T-helper 2 cell treated with Interferon-gamma antibody and Interleukin-4, amounts not matched to agents 5 μg/mL and 100 μg/mL, for 36 hours (primary cell): ENCODE measurements around the gene CYP3A4.
"Not testable (repeated sequence)": the region's sequence is repeated elsewhere in the genome, so short reads cannot be mapped to it uniquely, and the experiment has no call there.

Source experiments
- DNase-seq: peaks from one replicate; pipeline ENCODE4 v3.0.0; 2021; ENCODE audit warnings: low spot score
- H3K27ac Mint-ChIP-seq: one replicate; pipeline ENCODE4 v1.8.0; 2021; ENCODE audit warnings: mild to moderate bottlenecking, mixed read lengths
- H3K27me3 Mint-ChIP-seq: one replicate; pipeline ENCODE4 v1.8.0; 2021; ENCODE audit warnings: low read depth, mixed read lengths
- H3K36me3 Mint-ChIP-seq: one replicate; pipeline ENCODE4 v1.8.0; 2021; ENCODE audit warnings: low read depth, mixed read lengths
- H3K4me1 Mint-ChIP-seq: one replicate; pipeline ENCODE4 v1.8.0; 2021; ENCODE audit warnings: low read depth, mixed read lengths
- H3K4me3 Mint-ChIP-seq: one replicate; pipeline ENCODE4 v1.8.0; 2022; ENCODE audit warnings: mild to moderate bottlenecking, moderate library complexity, mixed read lengths
- H3K9me3 Mint-ChIP-seq: one replicate; pipeline ENCODE4 v1.8.0; 2021; ENCODE audit warnings: mixed read lengths

Gene CYP3A4

DNA sequence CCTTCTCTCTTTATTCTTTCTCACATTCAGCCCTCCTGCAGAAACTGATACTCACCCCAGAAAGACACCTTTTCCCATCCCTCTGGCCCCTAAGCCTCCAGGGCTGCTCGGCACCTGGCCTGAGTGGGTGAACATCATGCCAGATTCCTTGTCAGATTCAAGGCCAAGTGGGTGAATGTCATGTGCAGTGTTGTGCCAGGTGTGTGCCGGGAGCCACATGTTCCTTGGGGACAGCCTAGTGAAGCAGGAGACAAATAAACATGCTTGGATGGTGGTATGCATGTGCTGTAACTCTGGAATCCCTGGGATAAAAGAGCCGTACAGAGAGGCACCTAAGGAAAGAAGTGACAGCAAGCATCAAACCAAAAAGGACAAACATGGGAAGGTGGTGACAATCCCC lies 1.7 kb upstream of the CYP3A4 start:
- DNase-seq, H3K9me3 Mint-ChIP-seq, H3K27me3 Mint-ChIP-seq, H3K4me3 Mint-ChIP-seq, H3K27ac Mint-ChIP-seq, H3K36me3 Mint-ChIP-seq, H3K4me1 Mint-ChIP-seq: not testable (repeated sequence)

DNA sequence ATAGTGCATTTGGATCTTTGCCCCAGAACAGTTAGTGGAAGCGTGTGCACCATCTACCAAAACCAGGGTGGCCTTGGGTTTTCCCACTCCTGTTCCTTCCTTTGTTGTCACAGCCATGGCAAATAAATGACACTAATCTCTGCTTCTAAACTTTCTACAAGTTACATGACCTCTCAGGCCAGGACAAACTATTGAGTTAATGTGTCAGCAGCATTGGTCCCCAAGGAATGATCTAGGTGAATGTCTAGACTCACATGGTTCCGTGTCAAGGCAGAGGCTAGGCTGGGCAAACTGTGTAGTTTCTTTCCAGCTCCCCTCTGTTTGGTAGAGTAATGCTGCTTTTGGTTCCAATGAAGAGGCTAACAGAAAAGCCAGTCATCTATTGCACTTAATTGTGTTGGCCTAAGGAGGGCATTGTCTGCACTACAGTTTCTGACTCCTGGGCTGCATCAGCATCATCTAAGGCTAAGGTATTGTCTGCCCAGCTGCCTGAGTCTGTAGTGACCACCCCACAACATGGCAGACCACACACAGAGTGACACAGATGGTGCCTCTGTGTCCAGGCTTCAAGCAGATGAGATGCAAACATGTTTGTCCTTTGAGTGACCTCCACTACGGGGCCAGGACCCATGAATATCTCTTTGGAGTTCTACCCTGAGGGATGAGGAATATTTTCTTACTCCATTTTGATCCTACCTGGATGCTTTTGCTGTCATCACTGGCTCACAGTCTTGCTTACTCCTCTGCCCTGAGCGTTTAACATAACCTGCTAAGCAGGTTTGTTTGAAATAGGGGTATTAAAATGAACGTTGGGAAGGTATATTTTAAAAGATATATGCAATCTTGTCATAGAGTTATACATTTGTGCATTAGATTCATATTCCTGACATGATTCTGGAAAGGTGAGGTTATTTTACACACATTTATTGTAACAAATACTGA lies 1.7 kb downstream of the CYP3A4 start:
- H3K4me3 Mint-ChIP-seq: no peak overlapping the region
- no peaks in the 10 kb centered on the region for H3K4me1 Mint-ChIP-seq
- no peaks in the 10 kb centered on the region for H3K9me3 Mint-ChIP-seq
- H3K27me3 Mint-ChIP-seq: peaks cover 6% of the 10 kb centered on the region
- H3K36me3 Mint-ChIP-seq: no peaks in the 10 kb centered on the region
- DNase-seq: no peak
- H3K27ac Mint-ChIP-seq: no peak overlapping the region

DNA sequence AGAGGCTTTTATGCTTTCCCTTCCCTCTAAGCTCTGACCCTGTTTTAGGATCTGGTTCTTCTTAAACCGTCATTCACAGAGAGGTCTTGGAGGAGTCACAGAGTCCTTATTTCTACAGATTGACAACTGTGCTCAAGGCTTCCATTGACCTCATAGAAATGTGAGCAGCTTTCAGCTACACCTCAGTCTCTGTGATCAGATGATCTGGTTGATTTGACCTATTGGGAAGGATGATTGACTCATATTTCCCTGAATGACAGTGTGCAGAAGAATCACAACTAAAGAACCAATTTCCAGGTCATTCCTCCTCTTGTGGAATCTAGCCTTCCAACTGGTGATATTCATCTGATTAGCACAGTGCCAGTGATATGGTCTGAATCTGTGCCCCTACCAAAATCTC lies 3.4 kb downstream of the CYP3A4 start:
- DNase-seq: no peak
- no peaks in the 10 kb centered on the region for H3K4me1 Mint-ChIP-seq
- peaks cover 17% of the 10 kb centered on the region for H3K27me3 Mint-ChIP-seq
- H3K9me3 Mint-ChIP-seq: no peaks in the 10 kb centered on the region
- no peak overlapping the region for H3K27ac Mint-ChIP-seq
- H3K4me3 Mint-ChIP-seq: no peak overlapping the region
- H3K36me3 Mint-ChIP-seq: no peaks in the 10 kb centered on the region

DNA sequence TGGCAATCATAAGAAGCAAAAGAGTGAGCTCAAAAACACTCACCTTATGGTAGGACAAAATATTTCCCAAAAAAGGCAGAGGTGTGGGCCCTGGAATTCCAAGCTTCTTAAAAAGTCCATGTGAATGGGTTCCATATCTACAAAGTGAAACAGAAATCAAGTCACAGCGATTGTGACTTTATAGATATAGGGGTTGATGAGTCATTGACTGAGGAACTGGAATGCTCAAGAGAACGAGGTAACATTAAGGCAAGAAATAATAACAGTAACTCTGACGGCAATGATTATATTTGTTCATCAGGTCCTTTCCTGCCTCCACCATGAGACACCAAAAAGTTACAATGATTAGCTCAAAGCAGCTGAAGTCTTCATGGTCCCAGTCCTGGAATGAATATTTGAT lies 4.0 kb downstream of the CYP3A4 start:
- H3K27me3 Mint-ChIP-seq: peaks cover 22% of the 10 kb centered on the region
- DNase-seq: no peak
- no peak overlapping the region for H3K4me3 Mint-ChIP-seq
- no peaks in the 10 kb centered on the region for H3K36me3 Mint-ChIP-seq
- H3K4me1 Mint-ChIP-seq: no peaks in the 10 kb centered on the region
- H3K9me3 Mint-ChIP-seq: no peaks in the 10 kb centered on the region
- no peak overlapping the region for H3K27ac Mint-ChIP-seq

DNA sequence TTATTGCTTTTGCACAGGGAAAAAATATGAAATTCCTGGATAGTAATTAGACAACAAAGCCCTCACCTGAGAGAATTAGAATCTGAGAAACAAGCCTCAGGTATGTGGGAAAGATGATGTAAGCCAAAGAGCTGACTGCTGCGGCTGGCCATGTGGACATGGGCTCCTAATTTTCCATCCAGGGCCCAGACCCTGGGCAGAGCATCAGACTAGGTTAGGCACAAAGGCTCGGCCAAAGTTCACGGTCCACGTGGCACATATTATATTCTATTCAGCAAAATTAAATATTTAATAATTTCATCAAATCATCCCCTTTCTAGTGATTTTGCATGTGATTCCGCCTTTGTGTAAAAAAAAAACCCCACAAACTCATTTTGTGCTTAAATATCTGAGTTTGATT lies 5.1 kb downstream of the CYP3A4 start:
- Mint-ChIP-seq H3K4me3 (no peak overlapping the region), H3K27me3 (peaks cover 30% of the 10 kb centered on the region), H3K36me3 (no peaks in the 10 kb centered on the region), H3K27ac (no peak overlapping the region), H3K9me3 (no peaks in the 10 kb centered on the region), H3K4me1 (no peaks in the 10 kb centered on the region)
- no peak for DNase-seq

DNA sequence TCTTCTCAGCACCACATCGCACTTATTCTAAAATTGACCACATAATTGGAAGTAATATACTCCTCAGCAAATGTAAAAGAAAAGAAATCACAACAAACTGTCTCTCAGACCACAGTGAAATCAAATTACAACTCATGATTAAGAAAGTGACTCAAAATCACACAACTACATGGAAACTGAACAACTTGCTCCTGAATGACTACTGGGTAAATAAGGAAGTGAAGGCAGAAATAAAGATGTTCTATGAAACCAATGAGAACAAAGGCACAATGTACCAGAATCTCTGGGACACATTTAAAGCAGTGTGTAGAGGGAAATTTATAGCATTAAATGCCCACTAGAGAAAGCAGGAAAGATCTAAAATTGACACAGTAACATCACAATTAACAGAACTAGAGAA lies 10.6 kb downstream of the CYP3A4 start:
- not testable (repeated sequence) for H3K27ac Mint-ChIP-seq

DNA sequence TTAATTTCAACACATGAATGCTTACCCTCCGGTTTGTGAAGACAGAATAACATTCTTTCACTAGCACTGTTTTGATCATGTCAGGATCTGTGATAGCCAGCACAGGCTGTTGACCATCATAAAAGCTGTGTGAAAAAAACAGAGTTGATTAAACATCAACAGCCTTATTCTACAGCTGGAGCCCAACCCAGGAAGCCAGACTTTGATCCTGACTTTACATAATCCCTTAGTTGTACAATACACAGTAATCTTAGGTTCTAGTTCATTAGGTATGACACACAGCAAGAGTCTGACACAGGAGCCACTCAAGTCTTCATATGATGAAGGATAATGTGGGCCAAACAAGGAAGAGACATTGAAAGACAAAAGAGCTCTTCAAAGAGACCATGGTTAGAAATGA lies 11.4 kb downstream of the CYP3A4 start:
- Mint-ChIP-seq H3K36me3 (no peaks in the 10 kb centered on the region), H3K4me1 (peaks cover 7% of the 10 kb centered on the region), H3K9me3 (peaks cover 4% of the 10 kb centered on the region), H3K27ac (no peak overlapping the region), H3K27me3 (peaks cover 49% of the 10 kb centered on the region), H3K4me3 (no peak overlapping the region)
- DNase-seq: no peak

More for the DNA sequence above, 10.6 kb downstream of the CYP3A4 start:
- not testable (repeated sequence) for H3K4me1 Mint-ChIP-seq, H3K9me3 Mint-ChIP-seq, H3K36me3 Mint-ChIP-seq, DNase-seq, H3K4me3 Mint-ChIP-seq
- H3K27me3 Mint-ChIP-seq: peaks cover 46% of the 10 kb centered on the region

DNA sequence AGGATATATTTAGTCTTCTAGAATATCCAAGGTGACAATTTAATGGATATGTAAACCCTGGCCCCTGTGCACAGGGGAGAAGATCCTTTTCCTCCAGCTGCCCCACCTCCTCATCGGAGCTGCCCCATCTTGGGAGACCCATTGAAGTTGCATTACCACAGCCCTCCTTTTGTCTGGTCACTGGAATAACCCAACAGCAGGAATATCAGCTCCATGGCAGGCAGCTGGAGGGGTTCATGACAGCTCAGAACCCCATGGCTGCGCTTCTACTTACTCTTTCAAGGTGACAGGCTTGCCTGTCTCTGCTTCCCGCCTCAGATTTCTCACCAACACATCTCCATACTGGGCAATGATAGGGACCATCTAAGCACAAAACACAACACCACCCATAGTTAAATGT lies 14.5 kb downstream of the CYP3A4 start:
- H3K4me1 Mint-ChIP-seq, H3K27ac Mint-ChIP-seq, H3K4me3 Mint-ChIP-seq, H3K36me3 Mint-ChIP-seq, DNase-seq, H3K9me3 Mint-ChIP-seq: not testable (repeated sequence)
- H3K27me3 Mint-ChIP-seq: peaks cover 30% of the 10 kb centered on the region

DNA sequence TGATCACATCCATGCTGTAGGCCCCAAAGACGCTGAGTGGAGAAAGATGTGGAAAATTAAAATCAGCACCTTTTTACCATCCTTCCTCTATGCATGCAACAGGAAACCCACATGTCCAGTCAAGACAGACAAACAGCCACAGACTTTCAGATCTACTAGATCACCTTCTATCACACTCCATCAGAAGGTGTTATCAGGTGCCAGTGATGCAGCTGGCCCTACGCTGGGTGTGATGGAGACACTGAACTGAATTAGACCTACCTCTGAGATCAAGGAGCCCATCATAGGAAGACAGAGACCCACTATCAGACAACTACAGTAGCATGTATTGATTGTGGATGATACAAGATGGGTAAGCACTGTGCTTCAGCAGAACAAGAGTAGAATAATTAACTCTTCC lies 15.5 kb downstream of the CYP3A4 start:
- no peak overlapping the region for H3K27ac Mint-ChIP-seq
- H3K4me3 Mint-ChIP-seq: no peak overlapping the region
- peaks cover 4% of the 10 kb centered on the region for H3K9me3 Mint-ChIP-seq

DNA sequence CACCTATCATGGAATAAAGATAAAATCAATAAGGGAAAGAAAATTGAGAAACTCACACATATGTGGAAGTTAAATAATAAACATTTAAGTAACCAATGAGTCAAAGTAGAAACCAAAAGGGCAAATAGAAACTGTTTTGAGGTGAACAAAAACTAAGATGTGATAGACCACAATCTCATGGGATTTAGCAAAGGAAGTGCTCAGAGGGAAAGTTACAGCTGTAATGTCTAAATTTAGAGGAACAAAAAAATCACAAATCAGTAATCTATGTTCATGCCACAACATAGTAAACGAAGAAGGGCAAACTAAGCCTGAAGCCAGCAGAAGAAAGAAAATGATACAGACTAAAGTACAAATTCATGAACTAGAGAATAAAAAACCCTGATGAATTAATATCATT lies 16.3 kb downstream of the CYP3A4 start:
- DNase-seq: no peak
- Mint-ChIP-seq H3K4me1 (peaks cover 9% of the 10 kb centered on the region), H3K27me3 (peaks cover 22% of the 10 kb centered on the region), H3K36me3 (no peaks in the 10 kb centered on the region), H3K9me3 (peaks cover 4% of the 10 kb centered on the region), H3K27ac (no peak overlapping the region), H3K4me3 (no peak overlapping the region)

More for the DNA sequence above, 15.5 kb downstream of the CYP3A4 start:
- Mint-ChIP-seq H3K4me1 (peaks cover 9% of the 10 kb centered on the region), H3K36me3 (no peaks in the 10 kb centered on the region), H3K27me3 (peaks cover 23% of the 10 kb centered on the region)
- DNase-seq: no peak

DNA sequence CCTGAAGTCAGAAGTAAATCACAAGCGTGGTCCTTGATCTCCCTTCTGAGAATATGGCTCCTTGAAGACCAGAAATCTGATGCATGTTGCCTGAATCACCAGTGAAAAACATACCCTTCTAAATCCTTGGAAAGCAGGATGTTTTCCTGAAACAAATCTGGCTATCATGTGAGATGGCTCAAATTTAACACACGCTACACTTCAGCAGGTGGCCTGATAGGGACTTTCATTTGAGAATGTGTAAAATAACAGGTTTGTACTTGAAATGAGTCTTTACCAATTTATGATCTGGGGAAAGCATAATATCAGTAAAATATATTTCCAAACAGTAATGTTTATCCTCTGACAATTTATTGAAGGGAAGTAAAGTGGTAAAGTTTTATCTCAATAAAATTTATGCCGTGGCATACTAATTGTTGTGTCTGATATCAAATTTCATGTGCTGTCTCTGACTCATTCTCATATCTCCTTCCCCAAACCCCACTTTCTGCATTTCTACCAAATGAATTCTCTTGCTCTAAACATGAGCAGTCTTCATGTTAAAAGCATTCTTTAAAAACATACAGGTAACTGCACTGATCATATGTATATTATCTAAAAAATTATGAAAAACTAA lies 17.4 kb downstream of the CYP3A4 start:
- no peak for DNase-seq
- H3K4me3 Mint-ChIP-seq: no peak overlapping the region

DNA sequence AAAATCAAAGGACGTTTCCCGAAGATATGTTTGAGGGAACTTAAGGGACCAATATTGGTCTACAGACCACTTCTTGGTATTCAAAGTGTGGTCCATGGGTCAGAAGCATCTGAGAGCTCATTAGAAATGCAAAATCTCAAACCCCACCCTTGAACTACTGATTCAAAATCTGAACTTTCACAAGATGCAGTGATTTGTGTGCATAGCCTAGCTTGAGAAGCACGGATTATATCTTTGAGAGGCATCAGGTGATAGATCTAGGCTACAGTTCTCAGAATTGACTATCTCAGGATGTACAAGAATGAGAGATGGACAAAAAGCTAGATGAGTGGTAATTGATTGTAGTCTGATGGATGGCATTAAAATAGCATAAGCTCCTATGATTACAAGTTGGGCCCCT lies 19.5 kb downstream of the CYP3A4 start:
- no peak overlapping the region for H3K27ac Mint-ChIP-seq
- H3K9me3 Mint-ChIP-seq: no peaks in the 10 kb centered on the region
- peaks cover 9% of the 10 kb centered on the region for H3K4me1 Mint-ChIP-seq
- H3K4me3 Mint-ChIP-seq: no peak overlapping the region
- DNase-seq: no peak
- peaks cover 11% of the 10 kb centered on the region for H3K27me3 Mint-ChIP-seq
- no peaks in the 10 kb centered on the region for H3K36me3 Mint-ChIP-seq

More for the DNA sequence above, 17.4 kb downstream of the CYP3A4 start:
- H3K36me3 Mint-ChIP-seq: no peaks in the 10 kb centered on the region
- H3K9me3 Mint-ChIP-seq: peaks cover 4% of the 10 kb centered on the region
- peaks cover 9% of the 10 kb centered on the region for H3K4me1 Mint-ChIP-seq
- H3K27me3 Mint-ChIP-seq: peaks cover 20% of the 10 kb centered on the region
- H3K27ac Mint-ChIP-seq: no peak overlapping the region

DNA sequence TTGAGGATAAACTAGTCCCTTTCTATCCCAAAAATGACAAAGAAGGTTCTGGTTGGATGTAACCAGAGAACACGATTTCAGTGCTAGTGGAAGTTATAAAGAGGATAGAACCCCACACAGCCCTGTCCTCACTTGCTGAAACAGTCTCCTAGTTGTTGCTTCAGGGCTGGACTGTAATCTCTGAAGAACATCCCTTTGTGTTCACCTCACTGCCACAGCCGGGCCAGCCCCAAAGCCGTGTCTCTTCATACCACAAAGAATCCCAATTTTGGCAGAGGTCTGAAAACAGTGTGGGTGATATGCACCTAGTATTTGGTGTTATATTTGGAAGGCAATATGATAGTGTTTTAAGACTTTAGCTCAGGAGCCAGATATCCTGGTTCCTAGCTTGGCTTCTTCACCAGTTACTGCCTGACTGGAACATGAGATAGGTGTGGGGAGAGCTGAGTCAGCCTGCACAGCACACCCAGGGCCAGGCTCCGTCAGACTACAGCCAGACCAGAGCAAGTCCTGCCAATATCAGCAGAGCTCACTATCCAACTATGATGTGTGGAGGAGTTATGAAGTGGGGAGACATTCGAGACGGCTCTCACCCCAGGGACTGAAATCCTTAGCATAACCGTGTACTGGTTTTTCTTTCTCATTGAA lies 21.2 kb downstream of the CYP3A4 start:
- Mint-ChIP-seq H3K4me1 (peaks cover 4% of the 10 kb centered on the region), H3K36me3 (no peaks in the 10 kb centered on the region), H3K27me3 (peaks cover 6% of the 10 kb centered on the region), H3K4me3 (no peak overlapping the region), H3K9me3 (no peaks in the 10 kb centered on the region), H3K27ac (no peak overlapping the region)
- DNase-seq: no peak

DNA sequence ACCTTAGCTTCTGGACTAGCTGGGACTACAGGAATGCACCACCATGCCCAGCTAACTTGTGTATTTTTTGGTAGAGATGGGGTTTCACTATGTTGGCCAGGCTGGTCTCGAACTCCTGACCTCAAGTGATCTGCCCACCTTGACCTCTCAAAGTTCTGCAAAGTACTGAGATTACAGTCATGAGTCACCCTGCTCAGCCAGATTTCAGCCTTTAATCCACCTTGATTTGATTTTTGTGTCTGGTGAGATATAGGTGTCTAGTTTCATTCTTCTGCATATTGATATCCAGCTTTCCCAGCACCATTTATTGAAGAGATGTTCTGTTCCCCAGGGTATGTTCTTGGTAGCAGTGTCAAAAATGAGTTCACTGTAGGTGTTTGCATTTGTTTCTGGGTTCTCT lies 28.9 kb downstream of the CYP3A4 start:
- no peaks in the 10 kb centered on the region for H3K9me3 Mint-ChIP-seq
- no peak for DNase-seq
- no peaks in the 10 kb centered on the region for H3K36me3 Mint-ChIP-seq
- H3K27me3 Mint-ChIP-seq: peaks cover 7% of the 10 kb centered on the region
- no peaks in the 10 kb centered on the region for H3K4me1 Mint-ChIP-seq
- H3K27ac Mint-ChIP-seq: no peak overlapping the region
- H3K4me3 Mint-ChIP-seq: no peak overlapping the region
